ENCODE measurements around the gene POLR3B.
"Not testable (repeated sequence)": the region's sequence is repeated elsewhere in the genome, so short reads cannot be mapped to it uniquely, and the experiment has no call there.

Gene POLR3B

DNA sequence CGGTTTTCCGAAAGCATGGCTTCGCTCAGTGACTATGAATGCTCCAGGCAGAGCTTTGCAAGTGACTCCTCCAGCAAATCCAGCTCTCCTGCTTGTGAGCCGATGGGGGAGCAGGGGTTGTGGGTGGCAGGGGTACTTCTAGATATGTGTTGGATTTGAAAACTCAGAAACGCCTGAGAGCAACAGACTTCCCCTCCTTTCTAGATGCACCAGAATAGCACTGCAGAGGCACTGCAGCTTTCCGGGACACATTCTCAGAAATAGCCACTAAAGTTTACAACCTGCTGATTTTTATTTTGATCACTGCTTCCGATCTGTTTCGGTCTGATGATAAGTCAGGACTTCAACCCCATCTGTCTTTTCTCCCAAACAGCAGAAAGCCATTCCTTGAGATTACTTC, 46.4 kb upstream of the POLR3B start:
- H4K8ac ChIP-seq (ENCODE audit: low read depth, low read length): no peak overlapping the region
- no peak overlapping the region for H3K4ac ChIP-seq (ENCODE audit: low read depth, low read length)
- no peaks in the 10 kb centered on the region for H3K36me3 ChIP-seq (ENCODE audit: control insufficient read depth, insufficient read depth, low read length)
- WGBS (ENCODE audit: extremely low coverage, insufficient coverage, low lambda C conversion rate): no CpG with 5 or more reads among the region's 8 CpGs
- H3K79me1 ChIP-seq (ENCODE audit: low read length): no peaks in the 10 kb centered on the region
- no peak overlapping the region for H2BK5ac ChIP-seq (ENCODE audit: low read length)
- H3K27ac ChIP-seq (ENCODE audit: low read depth, low read length): no peak overlapping the region
- H3K4me1 ChIP-seq (ENCODE audit: control insufficient read depth, low read depth, low read length): no peaks in the 10 kb centered on the region
- no peaks in the 10 kb centered on the region for H3K79me2 ChIP-seq (ENCODE audit: control insufficient read depth, insufficient read depth, low read length)
- H3K4me2 ChIP-seq (ENCODE audit: low read length): no peak overlapping the region
- no peak overlapping the region for H3K56ac ChIP-seq (ENCODE audit: low read length)
- H4K5ac ChIP-seq (ENCODE audit: low read length): no peak overlapping the region
- H3K18ac ChIP-seq (ENCODE audit: low read length): no peak overlapping the region
- DNase-seq: no peak
- no peak overlapping the region for H3K9ac ChIP-seq (ENCODE audit: low read length)
- no peak overlapping the region for H2BK120ac ChIP-seq (ENCODE audit: low read depth, low read length)
- no peak overlapping the region for H3K23ac ChIP-seq (ENCODE audit: low read length)
- H3K27me3 ChIP-seq (ENCODE audit: insufficient read depth, low read length, poor library complexity): no peaks in the 10 kb centered on the region
- H2AK5ac ChIP-seq (ENCODE audit: low read length): no peak overlapping the region
- no peak overlapping the region for H2BK15ac ChIP-seq (replicated peaks; ENCODE audit: low read depth)
- H3K4me3 ChIP-seq (ENCODE audit: low read length): no peak overlapping the region

- H3K36me3 ChIP-seq (ENCODE audit: control insufficient read depth, insufficient read depth, low read length); H3K79me2 ChIP-seq (ENCODE audit: control insufficient read depth, insufficient read depth, low read length); H2BK120ac ChIP-seq (ENCODE audit: low read depth, low read length); H3K18ac ChIP-seq (ENCODE audit: low read length); H3K4me2 ChIP-seq (ENCODE audit: low read length); H3K27me3 ChIP-seq (ENCODE audit: insufficient read depth, low read length, poor library complexity); H3K79me1 ChIP-seq (ENCODE audit: low read length); H3K9ac ChIP-seq (ENCODE audit: low read length); H2BK5ac ChIP-seq (ENCODE audit: low read length); H4K5ac ChIP-seq (ENCODE audit: low read length); H3K4me3 ChIP-seq (ENCODE audit: low read length); H3K4me1 ChIP-seq (ENCODE audit: control insufficient read depth, low read depth, low read length); DNase-seq; H3K27ac ChIP-seq (ENCODE audit: low read depth, low read length); H3K4ac ChIP-seq (ENCODE audit: low read depth, low read length); H3K56ac ChIP-seq (ENCODE audit: low read length); H2BK15ac ChIP-seq (replicated peaks; ENCODE audit: low read depth); H3K23ac ChIP-seq (ENCODE audit: low read length); H4K8ac ChIP-seq (ENCODE audit: low read depth, low read length); H2AK5ac ChIP-seq (ENCODE audit: low read length): not testable (repeated sequence)
- no CpG with 5 or more reads among the region's 4 CpGs for WGBS (ENCODE audit: extremely low coverage, insufficient coverage, low lambda C conversion rate)
These were observed 44.1 kb upstream of the POLR3B start for GRCh38 chr12:106313413-106313812.

GRCh38 chr12:106315523-106315922, 42.0 kb upstream of the POLR3B start:
- Histone ChIP-seq H4K5ac (ENCODE audit: low read length) (no peak overlapping the region), H3K79me1 (ENCODE audit: low read length) (no peaks in the 10 kb centered on the region), H3K56ac (ENCODE audit: low read length) (no peak overlapping the region), H3K4me3 (ENCODE audit: low read length) (no peak overlapping the region), H3K4ac (ENCODE audit: low read depth, low read length) (no peak overlapping the region), H2BK5ac (ENCODE audit: low read length) (no peak overlapping the region), H2BK120ac (ENCODE audit: low read depth, low read length) (no peak overlapping the region), H3K27me3 (ENCODE audit: insufficient read depth, low read length, poor library complexity) (no peaks in the 10 kb centered on the region), H3K36me3 (ENCODE audit: control insufficient read depth, insufficient read depth, low read length) (no peaks in the 10 kb centered on the region), H4K8ac (ENCODE audit: low read depth, low read length) (no peak overlapping the region), H2AK5ac (ENCODE audit: low read length) (no peak overlapping the region), H3K4me1 (ENCODE audit: control insufficient read depth, low read depth, low read length) (no peaks in the 10 kb centered on the region), H3K4me2 (ENCODE audit: low read length) (no peak overlapping the region), H3K27ac (ENCODE audit: low read depth, low read length) (no peak overlapping the region), H3K23ac (ENCODE audit: low read length) (no peak overlapping the region), H3K9ac (ENCODE audit: low read length) (no peak overlapping the region), H3K79me2 (ENCODE audit: control insufficient read depth, insufficient read depth, low read length) (no peaks in the 10 kb centered on the region), H2BK15ac (replicated peaks; ENCODE audit: low read depth) (no peak overlapping the region), H3K18ac (ENCODE audit: low read length) (no peak overlapping the region)
- no CpG with 5 or more reads among the region's 4 CpGs for WGBS (ENCODE audit: extremely low coverage, insufficient coverage, low lambda C conversion rate)
- DNase-seq: peak; percentile 61

GRCh38 chr12:106317406-106318082, 40.0 kb upstream of the POLR3B start:
- Histone ChIP-seq H3K23ac (ENCODE audit: low read length) (no peak overlapping the region), H4K8ac (ENCODE audit: low read depth, low read length) (no peak overlapping the region), H3K27me3 (ENCODE audit: insufficient read depth, low read length, poor library complexity) (no peaks in the 10 kb centered on the region), H3K18ac (ENCODE audit: low read length) (no peak overlapping the region), H4K5ac (ENCODE audit: low read length) (no peak overlapping the region), H3K79me1 (ENCODE audit: low read length) (no peaks in the 10 kb centered on the region), H3K79me2 (ENCODE audit: control insufficient read depth, insufficient read depth, low read length) (no peaks in the 10 kb centered on the region), H2BK15ac (replicated peaks; ENCODE audit: low read depth) (no peak overlapping the region), H3K4me3 (ENCODE audit: low read length) (no peak overlapping the region), H3K9ac (ENCODE audit: low read length) (no peak overlapping the region), H2AK5ac (ENCODE audit: low read length) (no peak overlapping the region), H3K27ac (ENCODE audit: low read depth, low read length) (no peak overlapping the region), H3K36me3 (ENCODE audit: control insufficient read depth, insufficient read depth, low read length) (no peaks in the 10 kb centered on the region), H2BK120ac (ENCODE audit: low read depth, low read length) (no peak overlapping the region), H3K4me1 (ENCODE audit: control insufficient read depth, low read depth, low read length) (no peaks in the 10 kb centered on the region), H2BK5ac (ENCODE audit: low read length) (no peak overlapping the region), H3K56ac (ENCODE audit: low read length) (no peak overlapping the region), H3K4ac (ENCODE audit: low read depth, low read length) (no peak overlapping the region), H3K4me2 (ENCODE audit: low read length) (no peak overlapping the region)
- WGBS (ENCODE audit: extremely low coverage, insufficient coverage, low lambda C conversion rate): 100% methylated on average over 1 of the region's 6 CpGs
- no peak for DNase-seq

- no peak overlapping the region for H2BK5ac ChIP-seq (ENCODE audit: low read length)
- no peaks in the 10 kb centered on the region for H3K79me2 ChIP-seq (ENCODE audit: control insufficient read depth, insufficient read depth, low read length)
- H3K56ac ChIP-seq (ENCODE audit: low read length): no peak overlapping the region
- no peaks in the 10 kb centered on the region for H3K27me3 ChIP-seq (ENCODE audit: insufficient read depth, low read length, poor library complexity)
- DNase-seq: no peak
- no peaks in the 10 kb centered on the region for H3K4me1 ChIP-seq (ENCODE audit: control insufficient read depth, low read depth, low read length)
- no peak overlapping the region for H3K4ac ChIP-seq (ENCODE audit: low read depth, low read length)
- no peak overlapping the region for H2BK15ac ChIP-seq (replicated peaks; ENCODE audit: low read depth)
- no peak overlapping the region for H3K27ac ChIP-seq (ENCODE audit: low read depth, low read length)
- no peak overlapping the region for H3K9ac ChIP-seq (ENCODE audit: low read length)
- H4K5ac ChIP-seq (ENCODE audit: low read length): no peak overlapping the region
- H3K18ac ChIP-seq (ENCODE audit: low read length): no peak overlapping the region
- H3K79me1 ChIP-seq (ENCODE audit: low read length): no peaks in the 10 kb centered on the region
- no peak overlapping the region for H3K4me2 ChIP-seq (ENCODE audit: low read length)
- no peak overlapping the region for H2BK120ac ChIP-seq (ENCODE audit: low read depth, low read length)
- H3K23ac ChIP-seq (ENCODE audit: low read length): no peak overlapping the region
- no peak overlapping the region for H3K4me3 ChIP-seq (ENCODE audit: low read length)
- H3K36me3 ChIP-seq (ENCODE audit: control insufficient read depth, insufficient read depth, low read length): no peaks in the 10 kb centered on the region
- no peak overlapping the region for H2AK5ac ChIP-seq (ENCODE audit: low read length)
- H4K8ac ChIP-seq (ENCODE audit: low read depth, low read length): no peak overlapping the region
- no CpG with 5 or more reads among the region's 7 CpGs for WGBS (ENCODE audit: extremely low coverage, insufficient coverage, low lambda C conversion rate)
These were observed 36.3 kb upstream of the POLR3B start for GRCh38 chr12:106321139-106321850.

Data from mesendoderm (in vitro differentiated cells).